ENCODE data around the gene ARHGEF19.
"Not testable (repeated sequence)": the region's sequence is repeated elsewhere in the genome, so short reads cannot be mapped to it uniquely, and the experiment has no call there.

Gene ARHGEF19

GRCh38 chr1:16218674-16219071 is 6.2 kb upstream of the ARHGEF19 start:
- DNase-seq: no peak

- no peak for DNase-seq
Observed at GRCh38 chr1:16218014-16218673, 5.7 kb upstream of the ARHGEF19 start.

- DNase-seq: peak; percentile 97
Observed at GRCh38 chr1:16217061-16217785, 4.8 kb upstream of the ARHGEF19 start.

GRCh38 chr1:16215882-16216753 is 3.7 kb upstream of the ARHGEF19 start:
- DNase-seq: peak; percentile 88

GRCh38 chr1:16215240-16215639 is 2.8 kb upstream of the ARHGEF19 start:
- not testable (repeated sequence) for DNase-seq

- DNase-seq: not testable (repeated sequence)
Observed at GRCh38 chr1:16213544-16213943, 1.1 kb upstream of the ARHGEF19 start.

GRCh38 chr1:16213013-16213412 is 561 bp upstream of the ARHGEF19 start:
- no peak for DNase-seq

GRCh38 chr1:16211824-16212223 is 628 bp downstream of the ARHGEF19 start:
- no peak for DNase-seq

- no peak for DNase-seq
Observed at GRCh38 chr1:16210581-16210980, 1.9 kb downstream of the ARHGEF19 start.

DNA sequence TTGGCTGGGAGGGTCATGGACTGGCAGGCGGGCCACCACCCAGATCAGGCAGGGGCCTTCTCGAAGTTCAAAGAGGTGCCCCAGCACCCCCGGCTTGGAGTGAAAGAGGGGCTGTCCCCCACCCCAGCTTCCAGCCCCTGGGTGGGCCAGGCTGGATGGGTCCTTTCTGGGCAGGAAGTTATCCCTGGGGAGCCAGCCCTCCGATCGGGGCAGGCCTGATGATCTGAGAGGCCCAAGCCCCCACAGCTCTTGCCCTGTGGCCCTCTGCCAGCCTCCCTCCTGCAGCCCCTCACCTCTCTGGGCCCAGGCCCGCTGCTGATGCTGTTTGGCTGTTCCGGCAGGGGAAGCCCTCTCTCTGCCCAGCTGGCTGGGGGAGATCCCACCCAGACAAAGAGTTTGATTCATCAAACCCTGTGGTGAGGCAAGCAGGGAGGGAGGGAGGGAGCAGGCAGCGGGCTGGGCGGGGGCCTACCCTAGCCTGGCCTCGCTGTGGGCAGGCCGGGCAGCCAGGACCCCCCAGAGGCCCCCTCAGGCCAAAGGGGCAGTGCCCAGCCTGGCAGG is 2.5 kb downstream of the ARHGEF19 start:
- DNase-seq: peak; percentile 68

- DNase-seq: no peak
Observed at GRCh38 chr1:16209132-16209846, 3.2 kb downstream of the ARHGEF19 start.

GRCh38 chr1:16208270-16208987 is 4.0 kb downstream of the ARHGEF19 start:
- DNase-seq: no peak

DNA sequence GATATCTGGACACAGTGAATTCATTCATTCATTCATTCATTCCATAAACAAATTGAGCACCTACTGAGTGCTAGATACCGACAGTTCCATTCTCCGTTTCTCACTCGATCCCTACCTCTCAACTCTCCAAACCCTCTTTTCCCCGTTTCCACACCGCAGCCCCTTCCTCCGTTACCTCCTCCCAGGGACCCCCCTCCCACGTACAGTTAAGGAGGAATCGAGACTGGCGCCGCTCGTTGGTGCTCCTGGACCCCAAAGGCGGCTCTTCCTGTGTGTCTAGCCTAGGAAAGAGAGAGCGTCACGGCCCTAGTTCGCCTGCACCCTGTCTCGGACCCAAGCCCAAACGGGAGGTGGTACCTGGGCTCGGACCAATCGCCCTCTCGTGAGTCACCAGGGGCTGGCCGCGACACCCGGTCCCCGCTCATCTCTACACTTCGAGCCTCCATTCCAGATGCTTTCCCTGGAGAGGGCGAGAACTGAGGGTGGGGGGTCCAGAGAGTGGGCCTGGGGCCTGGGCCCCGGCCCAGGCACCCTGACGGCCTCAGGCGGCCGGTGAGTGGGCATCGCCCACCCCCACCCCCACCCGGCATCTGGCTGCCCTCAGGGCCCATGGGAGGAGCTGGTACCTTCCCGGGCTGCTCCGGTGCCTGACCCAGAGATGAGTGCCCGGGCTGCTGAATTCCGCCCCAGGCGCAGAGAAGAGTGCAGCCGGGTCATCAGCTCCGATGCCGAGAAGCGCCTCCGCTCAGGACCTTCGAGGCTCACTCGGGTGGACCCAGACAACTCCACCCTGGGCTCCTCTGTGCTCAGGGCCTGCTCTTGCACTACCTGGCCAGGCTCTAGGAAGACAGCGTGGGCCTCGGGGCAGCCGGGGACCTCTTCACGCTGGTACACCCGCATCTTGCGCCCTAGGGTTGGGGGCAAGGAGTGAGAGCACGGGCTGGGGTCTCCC is 4.9 kb downstream of the ARHGEF19 start:
- no peak for DNase-seq

DNA sequence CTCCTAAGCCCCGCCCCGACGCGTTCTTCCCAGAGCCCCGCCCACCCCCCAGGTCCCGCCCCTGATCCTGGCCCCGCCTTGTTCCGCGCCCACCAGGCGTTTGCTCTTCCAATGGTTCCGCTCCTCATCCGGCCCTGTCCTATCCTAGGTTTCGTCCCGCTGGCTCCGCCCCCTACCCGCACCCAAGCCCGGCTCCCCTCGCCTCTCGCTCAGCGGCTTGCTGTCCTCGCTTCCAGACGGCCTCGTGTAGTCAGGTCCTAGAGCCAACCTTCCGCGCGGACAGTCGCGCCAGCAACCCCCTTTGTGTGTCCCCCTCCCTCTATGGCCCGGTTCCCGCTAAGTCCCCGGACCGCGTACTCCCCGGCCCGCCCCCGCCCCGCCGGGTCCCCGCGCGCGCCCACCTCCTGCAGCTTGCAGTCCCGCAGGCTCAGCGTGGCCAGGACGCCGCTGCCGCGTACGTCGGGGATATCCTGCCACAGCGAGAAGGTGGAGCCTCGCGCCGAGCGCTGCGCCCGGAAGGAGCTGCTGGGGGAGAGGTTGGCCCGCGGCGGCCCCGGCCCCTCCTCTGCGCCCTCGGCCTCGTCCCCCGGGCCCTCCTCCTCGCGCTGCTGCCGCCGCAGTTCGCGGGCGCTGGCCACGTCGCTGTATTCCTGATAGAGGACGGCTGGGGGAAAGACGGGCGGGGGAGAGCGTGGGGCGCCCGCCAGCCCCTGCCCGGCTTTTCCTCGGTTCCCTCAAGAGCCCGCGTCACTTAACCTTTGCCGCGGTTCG is 5.7 kb downstream of the ARHGEF19 start:
- DNase-seq: peak; percentile 96

DNA sequence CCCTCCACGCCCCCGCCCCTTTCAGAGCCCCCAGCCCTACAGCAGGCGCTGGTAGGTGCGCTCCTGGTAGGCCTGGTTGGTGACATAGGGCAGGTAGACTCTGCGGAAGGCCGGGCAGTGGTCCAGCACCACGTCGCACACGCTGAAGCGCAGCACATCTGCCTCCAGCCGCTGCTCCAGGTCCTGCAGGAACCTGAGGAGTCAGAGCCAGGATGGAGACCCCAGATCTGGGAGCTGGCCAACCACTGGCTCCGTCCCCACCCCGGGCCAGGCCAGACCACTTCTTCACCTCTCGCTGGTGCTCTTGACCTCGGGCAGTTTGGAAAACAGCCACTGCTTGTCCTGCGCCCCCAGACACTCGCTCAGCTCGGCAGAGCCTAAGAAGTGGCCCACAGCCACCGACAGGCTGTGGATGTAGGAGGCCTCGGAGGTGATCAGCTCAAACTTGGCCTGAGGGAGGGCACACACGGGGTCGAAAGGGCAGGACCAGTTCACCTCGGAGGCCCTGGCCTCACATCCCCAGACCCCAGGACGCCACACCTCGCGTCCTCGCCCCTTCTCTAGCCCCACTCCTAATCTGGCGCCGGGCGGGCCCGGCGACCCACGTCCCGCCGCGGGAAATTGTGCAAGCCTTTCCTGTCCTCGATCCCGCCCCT is 6.4 kb downstream of the ARHGEF19 start:
- DNase-seq: no peak

DNA sequence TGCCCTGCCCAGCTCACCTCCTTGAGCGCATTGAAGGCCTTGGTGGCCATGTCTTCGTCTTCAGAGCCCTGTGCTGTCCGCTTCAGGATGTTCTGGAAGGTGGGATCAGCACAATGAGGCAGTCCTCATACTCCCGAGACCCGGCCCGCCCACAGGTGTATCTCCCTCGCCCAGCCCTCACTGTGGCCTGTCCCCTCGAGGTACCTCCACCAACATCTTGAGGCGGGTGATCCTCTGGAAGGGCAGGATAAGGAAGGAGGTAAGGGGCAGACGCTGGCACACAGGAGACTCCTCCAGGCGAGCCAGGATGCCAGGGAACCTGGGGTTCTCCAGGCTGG is 7.1 kb downstream of the ARHGEF19 start:
- no peak for DNase-seq

DNA sequence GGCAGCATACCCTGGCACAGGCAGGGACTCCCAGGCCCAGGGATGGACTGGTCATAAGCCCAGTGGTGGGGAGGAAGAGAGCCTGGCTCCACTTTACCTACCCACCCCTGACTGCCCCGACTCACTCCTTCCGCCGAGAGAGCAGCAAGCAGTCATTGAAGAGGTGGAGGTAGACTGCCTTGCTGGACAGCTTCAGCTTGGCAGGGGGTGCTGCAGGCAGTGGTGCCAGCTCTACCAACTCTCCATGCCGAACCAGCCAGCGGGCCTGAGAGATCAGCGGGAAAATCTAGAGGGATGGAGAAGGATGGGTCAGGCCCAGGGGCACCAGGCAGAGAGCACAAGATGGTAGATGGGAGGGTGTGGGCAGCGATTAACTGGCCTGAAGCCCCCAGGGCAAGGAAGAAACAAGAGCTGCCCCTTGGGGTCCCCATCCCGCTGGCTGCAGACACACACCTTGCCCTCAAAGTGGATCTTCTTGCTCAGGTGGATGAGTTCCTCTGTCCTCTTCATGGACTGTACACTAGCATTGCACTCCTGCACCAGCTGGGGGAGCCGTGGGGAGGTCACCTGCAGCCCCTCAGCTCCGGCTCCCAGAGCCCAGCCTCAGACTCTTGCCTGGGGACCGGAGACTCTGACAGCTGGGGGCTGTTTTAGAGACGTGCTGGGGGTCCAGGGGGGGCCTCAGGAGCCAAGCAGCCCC is 7.7 kb downstream of the ARHGEF19 start:
- no peak for DNase-seq

GRCh38 chr1:16204216-16204615 is 8.2 kb downstream of the ARHGEF19 start:
- DNase-seq: no peak

- no peak for DNase-seq
Observed at GRCh38 chr1:16203550-16203949, 8.9 kb downstream of the ARHGEF19 start.

All from right forelimb (tissue), 1 donor.